Dedifferentiated amniotic fluid mesenchymal stem cell (primary cell): ENCODE data around the gene SLC25A13.
"Not testable (repeated sequence)": the region's sequence is repeated elsewhere in the genome, so short reads cannot be mapped to it uniquely, and the experiment has no call there.

ENCODE experiments used
- DNase-seq: peaks from one replicate; pipeline ENCODE4 v3.0.0-alpha.2; 2016; ENCODE audit errors: extremely low spot score

The SLC25A13 gene, protein sequence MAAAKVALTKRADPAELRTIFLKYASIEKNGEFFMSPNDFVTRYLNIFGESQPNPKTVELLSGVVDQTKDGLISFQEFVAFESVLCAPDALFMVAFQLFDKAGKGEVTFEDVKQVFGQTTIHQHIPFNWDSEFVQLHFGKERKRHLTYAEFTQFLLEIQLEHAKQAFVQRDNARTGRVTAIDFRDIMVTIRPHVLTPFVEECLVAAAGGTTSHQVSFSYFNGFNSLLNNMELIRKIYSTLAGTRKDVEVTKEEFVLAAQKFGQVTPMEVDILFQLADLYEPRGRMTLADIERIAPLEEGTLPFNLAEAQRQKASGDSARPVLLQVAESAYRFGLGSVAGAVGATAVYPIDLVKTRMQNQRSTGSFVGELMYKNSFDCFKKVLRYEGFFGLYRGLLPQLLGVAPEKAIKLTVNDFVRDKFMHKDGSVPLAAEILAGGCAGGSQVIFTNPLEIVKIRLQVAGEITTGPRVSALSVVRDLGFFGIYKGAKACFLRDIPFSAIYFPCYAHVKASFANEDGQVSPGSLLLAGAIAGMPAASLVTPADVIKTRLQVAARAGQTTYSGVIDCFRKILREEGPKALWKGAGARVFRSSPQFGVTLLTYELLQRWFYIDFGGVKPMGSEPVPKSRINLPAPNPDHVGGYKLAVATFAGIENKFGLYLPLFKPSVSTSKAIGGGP

DNA sequence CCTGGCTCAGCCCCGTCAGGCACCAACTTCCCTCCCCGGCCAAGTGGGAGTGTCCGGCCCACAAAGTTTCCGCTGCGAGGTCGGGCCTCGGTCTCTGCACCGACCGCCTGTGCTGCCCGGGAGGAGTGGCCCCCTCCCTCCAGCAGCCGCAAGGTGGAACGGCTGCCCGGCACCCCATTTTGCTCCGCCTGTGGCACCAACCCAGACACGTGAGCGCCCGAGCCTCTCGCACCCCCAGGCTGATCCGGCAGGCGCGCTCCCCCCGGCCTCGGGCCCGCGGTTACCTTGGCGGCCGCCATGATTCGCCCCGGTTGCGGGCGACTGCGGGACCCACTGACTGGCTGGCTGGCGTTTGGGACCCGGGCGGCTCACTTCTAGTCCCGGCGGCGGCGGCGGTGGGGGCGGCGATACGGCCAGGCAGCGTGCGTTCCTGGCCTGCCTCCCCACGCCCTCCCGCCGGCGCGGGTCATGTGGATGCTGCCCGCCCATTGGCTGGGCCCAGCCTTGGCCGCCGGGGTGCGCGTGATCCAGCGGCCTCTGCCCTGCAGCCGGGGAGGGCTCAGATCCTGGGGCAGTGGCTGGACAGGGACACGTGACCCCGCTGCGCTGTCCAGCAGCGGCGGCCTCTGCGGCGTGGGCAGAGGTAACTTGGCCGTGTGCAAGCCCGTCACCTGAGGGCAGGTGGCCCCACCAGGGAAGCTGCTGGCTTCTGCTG is at the start of gene SLC25A13:
Gene SLC25A13 (minus strand): TSS at position 441 of the 715 bp plus-strand sequence. CDS start 142 bp downstream, at position 299.
- peak; percentile 57 for DNase-seq

DNA sequence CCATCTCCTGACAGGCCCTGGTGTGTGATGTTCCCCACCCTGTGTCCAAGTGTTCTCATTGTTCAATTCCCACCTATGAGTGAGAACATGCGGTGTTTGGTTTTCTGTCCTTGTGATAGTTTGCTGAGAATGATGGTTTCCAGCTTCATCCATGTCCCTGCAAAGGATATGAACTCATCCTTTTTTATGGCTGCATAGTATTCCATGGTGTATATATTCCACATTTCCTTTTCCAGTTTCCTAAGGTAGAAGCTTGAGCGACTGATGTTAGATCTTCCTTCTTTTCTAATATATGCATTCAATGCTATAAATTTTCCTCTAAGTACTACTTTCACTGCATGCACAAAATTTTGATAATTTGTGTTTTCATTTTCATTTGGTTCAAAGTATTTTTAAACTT is 44.0 kb upstream of the SLC25A13 start:
- not testable (repeated sequence) for DNase-seq

DNA sequence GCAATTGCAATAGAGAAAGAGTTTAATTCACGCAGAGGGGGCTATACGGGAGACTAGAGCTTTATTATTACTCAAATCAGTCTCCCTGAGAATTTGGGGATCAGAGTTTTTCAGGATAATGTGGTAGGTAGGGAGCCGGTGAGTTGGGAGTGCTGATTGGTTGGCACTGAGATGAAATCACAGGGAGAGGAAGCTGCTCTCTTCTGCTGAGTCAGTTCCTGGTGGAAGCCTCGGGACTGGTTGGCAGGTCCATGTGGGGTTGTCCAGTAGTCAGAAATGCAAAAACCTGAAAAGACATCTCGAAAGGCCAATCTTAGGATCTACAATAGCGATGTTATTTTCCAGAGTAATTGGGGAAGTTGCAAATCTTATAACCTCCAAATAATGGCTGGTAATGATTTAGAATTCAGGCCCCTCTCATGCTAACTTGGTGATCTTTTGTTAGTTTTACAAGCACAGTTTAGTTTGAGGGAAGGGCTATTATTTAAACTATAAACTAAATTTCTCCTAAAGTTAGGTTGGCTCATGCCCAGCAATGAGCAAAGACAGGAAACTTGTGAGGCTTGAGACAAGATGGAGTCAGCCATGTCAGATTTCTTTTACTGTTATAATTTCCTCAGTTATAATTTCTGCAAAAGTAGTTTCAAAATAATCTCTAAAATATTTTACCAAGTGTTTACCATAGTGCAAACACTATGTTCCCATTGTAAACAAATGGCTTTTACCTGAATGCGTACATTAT is 39.4 kb upstream of the SLC25A13 start:
- peak; percentile 6 for DNase-seq

DNA sequence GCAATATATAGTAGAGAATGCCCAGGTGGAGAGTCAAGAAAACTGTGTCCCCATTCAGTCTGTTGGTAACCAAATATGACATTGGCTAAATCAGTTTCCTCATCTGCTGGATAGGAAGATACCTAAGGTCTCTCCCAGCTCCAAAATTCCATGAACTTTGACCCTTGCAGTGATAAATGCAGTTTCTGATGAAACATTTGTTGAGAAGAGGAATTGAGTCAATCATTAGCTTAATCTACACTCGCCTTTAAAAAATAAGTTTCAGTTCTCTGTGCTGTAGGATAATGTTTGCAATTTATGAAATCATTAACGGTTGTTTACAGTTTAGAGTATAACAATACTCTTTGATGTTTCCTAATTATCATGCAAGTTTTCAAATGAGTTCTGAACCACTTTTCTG is 38.0 kb upstream of the SLC25A13 start:
- peak; percentile 13 for DNase-seq

DNA sequence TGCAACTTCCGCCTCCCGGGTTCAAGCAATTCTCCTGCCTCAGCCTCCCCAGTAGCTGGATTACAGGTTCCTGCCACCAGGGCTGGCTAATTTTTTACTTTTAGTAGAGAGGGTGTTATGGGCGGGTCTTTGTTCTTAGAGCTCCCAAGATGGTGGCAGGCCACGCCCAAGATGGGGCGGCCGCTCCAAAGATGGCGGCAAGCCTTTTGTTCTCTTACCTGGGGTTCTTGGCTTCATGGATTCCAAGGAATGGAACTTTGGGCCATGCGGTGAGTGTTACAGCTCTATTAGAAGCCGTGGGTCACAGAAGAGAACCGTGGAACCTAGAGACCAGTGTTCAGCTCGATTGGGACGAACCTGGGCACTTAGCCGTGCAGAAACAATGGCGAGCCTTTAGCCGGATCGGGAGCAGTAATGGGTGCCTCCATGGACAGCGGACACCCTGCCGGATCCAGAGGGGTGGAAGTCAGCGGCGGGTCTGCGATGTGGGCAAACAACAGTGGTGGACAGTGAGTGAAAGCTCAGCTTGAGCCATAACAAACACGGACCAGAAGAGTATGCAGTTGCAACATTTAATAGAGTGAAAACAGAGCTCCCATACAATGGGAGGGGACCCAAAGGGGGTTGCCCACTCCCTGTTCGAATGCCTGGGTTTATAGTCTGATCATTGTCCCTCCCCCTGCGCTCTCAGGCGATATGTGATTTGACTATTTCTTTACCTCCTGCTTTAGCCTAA is 36.5 kb upstream of the SLC25A13 start:
- DNase-seq: peak; percentile 1

DNA sequence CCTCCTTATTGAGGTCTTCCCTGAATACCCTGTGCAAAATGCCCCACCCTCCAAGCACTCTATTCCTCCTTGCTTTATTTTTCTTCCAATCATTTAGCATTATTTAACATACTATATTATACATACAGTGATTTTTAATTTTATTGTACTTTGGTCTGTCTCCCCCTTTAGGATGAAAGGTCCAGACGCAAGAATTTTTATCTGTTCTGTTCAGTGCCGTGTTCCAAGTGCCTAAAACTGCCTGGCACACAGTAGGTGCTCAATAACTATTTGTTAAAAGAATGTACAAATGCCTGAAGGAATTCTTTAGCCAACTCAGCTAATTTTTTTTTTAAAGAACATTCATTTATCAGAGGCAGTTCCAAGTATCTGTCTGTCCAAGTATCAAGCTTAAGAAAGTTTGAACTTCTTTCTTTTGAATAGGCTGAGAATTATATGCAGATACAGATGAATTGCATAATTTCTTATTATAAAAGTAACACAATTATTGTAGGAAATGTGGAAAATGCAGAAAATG is 34.1 kb upstream of the SLC25A13 start:
- DNase-seq: no peak

DNA sequence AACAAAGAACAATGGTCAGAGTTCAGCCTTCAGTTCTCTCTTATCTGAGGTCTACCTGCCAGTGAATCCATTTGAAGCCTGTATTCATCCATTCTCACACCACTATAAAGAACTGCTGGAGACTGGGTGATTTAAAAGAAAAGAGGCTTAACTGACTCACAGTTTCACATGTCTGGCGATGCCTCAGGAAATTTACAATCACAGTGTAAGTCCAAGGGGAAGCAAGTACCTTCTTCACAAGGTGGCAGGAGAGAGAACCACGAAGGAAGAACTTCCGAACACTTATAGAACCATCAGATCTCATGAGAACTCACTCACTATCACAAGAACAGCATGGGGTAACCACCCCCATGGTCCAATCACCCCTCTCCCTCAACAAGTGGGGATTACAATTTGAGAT is 33.0 kb upstream of the SLC25A13 start:
- DNase-seq: peak; percentile 14

DNA sequence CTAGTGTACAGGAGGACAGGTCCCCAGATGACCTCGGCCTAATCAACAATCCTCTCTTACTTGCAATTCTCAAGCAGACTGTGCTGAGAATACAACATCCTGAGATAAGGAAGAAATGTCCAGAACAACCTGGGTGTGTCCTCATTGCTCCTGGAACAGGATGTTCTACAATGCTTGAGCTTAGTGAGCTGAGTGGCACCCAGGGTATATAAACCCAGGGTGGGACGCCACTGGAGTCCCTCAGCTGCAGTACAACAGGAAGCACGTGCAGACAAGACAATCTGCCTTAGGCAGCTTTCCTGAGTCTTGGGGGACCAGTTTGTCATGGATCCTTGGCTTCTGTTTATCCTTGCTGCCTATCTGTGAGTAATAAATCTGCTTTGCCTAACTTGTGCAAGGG is 27.7 kb upstream of the SLC25A13 start:
- DNase-seq: no peak

DNA sequence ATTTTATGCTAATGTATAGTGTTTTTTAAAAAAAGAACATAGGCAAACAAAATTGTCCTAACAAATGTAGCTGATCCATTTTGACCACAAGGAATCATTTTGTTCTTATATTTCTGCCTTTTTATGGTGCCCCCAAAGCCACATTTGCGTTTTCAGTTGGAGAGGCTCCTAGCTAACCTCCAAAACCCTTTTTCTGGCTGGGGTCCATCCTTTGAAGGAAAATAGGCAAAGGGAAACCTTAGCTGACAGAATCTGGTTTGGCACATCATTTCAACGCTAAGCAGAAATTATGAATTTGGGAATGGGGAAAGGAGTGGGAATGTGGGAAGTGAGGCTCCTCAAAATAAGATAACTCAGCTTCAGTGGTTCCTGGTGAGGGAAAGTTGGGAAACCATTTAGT is 25.6 kb upstream of the SLC25A13 start:
- no peak for DNase-seq

DNA sequence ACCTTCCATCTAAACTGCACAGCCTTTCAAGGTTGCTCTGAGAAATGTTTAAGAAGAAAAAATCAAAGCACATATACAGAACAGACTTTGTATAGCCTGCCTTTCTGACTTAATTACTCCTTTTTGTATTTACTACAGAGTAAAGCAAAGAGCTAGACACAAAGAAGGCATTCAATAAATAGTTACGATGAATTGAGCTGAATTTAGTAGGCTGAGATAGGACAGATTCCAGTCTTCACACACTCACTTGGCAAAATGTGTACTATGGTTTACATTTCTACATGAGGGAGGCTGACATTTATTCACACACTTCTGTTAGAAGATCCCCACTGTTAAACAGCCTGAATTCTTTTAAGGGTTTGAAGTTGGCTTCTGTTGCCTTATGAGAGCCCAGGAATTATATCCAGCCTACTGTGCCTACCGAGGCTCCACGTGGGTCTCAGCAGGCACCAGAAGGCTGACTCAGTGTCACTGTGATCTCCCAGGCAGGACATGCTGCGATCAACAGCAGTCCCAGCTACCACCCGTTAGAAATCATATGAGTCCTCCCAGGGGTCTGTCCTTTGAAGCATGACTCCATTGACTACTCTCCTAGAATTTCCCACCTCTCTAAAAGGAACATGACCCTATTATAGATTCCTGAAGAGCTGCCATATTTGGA is 24.5 kb upstream of the SLC25A13 start:
- no peak for DNase-seq

DNA sequence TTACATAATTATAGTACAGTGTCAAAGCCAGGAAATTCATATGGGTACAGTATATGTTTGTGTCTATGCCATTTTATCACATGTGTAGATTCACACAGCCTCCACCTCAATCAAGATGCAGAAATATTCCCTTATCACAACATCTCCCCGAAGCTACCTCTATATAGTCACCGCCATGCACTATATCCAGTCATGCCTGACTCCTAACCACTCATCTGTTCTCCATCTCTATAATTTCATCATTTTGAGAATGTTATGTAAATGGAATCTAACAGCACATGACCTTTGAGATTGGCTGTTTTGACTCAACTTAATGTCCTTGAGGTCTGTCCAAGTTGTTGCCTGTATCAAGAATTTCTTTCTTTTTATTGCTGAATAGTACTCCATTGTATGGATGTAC is 22.3 kb upstream of the SLC25A13 start:
- no peak for DNase-seq

DNA sequence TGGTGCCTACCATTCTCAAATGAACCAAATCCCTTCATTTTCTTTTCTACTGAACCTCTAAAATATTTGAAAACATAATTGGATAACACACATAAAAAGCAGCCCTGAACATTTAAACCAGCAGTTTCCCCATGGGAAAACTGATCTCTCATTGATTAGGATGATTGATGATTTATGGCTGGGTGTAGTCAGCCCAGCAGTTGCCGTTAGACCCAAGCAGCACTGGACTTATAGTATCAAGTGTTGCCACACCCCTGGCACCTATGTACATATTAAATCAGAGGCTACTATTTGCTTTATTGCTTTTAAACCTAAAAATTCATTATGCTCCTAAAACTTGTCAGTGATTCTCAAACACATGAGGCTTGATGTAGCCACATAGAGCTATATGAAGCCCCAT is 20.2 kb upstream of the SLC25A13 start:
- DNase-seq: no peak

DNA sequence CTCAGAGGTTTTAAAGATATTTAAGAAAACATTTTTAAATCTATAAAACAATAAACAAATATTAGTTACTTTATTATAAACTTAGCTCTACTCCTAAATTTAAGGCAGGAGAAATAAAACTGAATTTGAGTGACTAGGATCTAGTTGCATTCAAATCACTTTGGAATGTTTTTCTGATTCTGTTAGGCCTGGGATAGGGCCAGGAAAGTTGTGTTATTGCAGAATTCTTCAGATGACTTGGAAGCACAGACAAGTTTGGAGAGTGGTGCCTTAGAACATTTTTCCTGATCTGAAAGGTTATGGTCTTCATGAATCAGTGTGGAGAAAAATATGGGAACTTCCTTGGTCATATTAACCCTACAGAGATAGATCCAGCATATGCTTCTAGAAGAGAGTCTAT is 15.6 kb upstream of the SLC25A13 start:
- peak; percentile 66 for DNase-seq

DNA sequence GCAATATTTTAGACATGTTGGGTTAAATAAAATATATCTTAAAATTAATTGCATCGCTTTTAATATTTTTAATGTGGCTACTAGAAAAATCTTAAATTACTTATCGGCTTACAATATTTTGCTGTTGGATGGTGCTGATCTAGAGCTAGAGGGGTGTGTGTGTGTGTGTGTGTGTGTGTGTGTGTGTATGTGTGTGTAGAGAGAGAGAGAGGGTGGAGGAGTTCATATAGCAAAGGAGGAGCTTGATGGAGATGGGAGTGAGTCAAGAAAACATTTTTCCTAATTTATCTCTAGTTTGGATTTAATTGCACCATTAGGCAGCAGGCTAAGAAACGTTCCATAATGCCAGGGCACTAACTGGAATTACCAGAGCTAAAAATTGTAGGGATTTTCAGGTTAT is 10.4 kb upstream of the SLC25A13 start:
- DNase-seq: no peak

DNA sequence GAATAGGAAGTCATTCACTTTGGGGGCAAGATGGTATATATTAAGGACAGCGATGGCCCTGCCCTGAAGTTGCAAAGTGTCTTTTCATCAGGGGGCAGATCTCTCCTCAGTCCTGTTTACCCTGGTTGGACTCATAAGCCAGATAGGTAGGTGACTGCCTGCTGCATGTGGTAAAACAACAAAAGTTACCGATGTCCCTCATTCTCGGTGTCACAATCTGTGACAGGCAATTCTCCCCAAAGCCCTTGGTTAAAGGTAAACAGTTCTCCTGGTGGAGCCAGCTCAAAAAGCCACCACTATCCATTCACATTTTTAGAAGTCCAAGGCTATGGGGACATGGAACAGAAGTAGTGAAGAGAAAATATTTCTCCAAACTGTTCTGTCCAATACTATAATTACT is 9.9 kb upstream of the SLC25A13 start:
- no peak for DNase-seq

DNA sequence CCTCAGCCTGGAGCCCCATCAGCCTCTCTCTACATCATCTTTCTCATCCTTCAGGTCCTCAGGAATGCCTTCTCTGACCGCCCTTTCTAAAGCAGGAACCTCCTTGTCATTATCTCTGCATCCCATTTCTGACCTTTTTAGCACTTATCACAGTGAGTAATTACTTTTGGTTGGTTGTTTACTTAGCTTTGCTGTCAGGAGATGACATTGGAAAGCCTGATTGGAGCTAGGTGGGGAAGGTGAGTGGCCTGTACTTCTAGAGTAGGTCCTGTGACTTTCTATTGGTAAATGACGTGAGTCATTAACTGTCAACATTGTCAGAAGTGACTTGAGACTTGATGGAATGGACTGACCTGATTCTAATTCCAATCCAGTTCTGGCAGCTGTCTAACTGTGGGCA is 9.3 kb upstream of the SLC25A13 start:
- no peak for DNase-seq

DNA sequence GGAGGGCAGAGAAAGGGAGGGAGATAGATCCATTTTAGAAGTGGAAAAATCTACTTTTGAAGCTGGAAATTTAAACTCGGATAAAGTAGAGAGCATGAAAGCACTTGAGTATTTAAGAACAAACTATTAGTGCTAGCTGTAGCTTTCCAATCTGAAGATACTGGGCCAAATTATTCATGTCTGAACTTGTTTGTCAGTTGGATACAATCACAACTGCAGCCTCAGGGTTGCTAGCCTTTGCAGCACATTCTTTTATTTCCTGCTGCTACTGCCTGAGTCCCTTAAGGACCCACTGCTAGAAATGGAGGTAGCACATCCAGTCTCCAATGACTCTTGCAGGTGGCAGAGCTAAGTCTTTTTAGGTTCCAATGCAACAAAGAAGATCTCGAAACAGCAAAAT is 8.3 kb upstream of the SLC25A13 start:
- no peak for DNase-seq

DNA sequence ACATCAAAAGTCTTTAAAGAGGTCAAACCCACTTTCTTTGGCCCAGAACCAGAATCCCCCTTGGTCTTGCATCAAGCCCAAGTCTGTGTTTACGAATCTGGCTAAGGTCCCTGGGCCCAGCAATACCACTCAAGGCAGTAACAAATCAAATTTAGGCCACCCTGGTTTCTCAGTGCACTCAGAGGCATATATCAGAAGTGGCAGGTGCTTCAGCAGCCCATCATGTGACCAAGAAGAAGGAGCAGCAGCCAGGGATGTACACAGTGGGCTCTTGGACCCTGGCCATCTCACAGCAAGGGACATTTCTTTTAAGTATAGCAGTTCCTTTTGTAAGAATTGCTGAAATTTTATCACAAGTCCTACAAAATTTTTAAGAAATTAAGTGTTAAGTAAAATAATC is 7.3 kb upstream of the SLC25A13 start:
- no peak for DNase-seq

DNA sequence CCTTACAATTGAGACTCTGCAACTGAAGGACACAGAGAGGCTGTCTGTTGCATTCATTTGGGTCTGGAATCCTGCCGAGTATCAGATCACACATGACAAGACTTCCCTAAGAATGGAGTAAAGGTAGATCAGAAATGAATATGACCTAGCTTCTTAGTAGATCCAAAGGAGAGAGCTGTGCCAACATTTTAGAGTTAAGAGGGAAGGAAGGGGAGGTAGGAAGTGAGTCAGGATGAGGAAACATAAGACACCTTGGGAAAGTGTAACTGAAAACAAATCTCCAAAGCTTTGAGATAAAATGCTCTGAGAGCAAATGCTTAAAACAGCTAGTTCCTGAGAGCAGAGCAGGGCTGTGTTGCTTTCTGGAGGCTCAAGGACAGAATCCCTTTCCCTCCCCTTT is 6.1 kb upstream of the SLC25A13 start:
- no peak for DNase-seq

DNA sequence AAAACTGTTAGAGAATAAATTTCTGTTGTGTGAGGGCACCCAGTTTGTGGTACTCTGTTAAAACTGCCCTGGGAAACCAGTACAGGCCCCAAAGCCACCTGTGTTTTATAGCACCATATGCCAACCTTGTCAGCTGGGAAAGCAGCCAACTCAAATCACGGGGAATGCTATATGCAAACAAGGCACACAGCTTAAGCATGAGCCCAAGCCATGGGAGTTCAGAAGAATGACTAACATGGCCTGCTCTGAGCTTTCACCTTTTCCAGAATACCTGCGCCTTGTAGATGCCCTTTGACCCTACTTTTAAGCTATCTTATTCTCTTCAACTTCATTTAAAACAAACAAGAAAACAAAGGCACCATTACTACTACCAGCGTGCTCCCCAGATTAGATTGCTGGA is 5.5 kb upstream of the SLC25A13 start:
- DNase-seq: no peak

DNA sequence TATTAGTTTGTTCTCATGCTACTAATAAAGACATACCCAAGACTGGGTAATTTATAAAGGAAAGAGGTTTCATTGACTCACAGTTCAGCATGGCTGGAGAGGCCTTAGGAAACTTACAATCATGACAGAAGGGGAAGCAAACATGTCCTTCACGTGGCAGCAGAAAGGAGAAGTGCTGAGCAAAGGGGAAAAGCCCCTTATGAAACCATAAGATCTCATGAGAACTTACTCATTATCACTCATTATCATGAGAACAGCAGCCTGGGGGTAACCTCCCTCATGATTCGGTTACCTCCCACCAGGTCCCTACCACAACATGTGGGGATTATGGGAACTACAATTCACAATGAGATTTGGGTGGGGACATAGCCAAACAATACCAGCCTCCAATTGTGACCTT is 4.9 kb upstream of the SLC25A13 start:
- not testable (repeated sequence) for DNase-seq
